ENCODE results near the gene PRKCA. TPM values are rescaled to one million over a fixed set of nuclear protein-coding genes. Genes with fewer than 3 reads are reported as not detected.

Gene PRKCA
- total RNA-seq, 3 donors from 2014 or later: 5.1 to 10.5 (median 6.6) TPM

DNA sequence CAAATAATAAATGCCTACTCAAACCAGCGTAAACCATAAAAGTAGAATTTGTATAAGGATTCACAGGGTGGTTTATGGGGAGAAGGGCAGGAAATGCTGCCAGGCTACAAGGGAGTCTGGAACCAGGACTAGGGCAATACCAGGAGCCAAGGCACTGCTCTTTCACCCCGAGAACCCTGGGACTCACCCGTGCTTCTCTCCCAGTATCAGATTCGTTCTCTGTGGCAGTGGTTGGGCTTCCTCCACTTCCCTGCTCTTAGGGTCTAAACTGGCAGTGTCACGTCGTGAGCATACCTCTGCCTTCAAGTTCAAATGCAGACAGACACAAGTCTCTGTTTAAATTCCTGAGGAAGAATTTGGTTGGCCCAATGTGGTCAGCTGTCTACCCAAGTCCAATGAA is 49.3 kb downstream of the PRKCA start:
- no peak for TF ChIP-seq POLR2AphosphoS5 (IDR thresholded peaks at IDR 0.05)
- TF ChIP-seq, protein P1, sequence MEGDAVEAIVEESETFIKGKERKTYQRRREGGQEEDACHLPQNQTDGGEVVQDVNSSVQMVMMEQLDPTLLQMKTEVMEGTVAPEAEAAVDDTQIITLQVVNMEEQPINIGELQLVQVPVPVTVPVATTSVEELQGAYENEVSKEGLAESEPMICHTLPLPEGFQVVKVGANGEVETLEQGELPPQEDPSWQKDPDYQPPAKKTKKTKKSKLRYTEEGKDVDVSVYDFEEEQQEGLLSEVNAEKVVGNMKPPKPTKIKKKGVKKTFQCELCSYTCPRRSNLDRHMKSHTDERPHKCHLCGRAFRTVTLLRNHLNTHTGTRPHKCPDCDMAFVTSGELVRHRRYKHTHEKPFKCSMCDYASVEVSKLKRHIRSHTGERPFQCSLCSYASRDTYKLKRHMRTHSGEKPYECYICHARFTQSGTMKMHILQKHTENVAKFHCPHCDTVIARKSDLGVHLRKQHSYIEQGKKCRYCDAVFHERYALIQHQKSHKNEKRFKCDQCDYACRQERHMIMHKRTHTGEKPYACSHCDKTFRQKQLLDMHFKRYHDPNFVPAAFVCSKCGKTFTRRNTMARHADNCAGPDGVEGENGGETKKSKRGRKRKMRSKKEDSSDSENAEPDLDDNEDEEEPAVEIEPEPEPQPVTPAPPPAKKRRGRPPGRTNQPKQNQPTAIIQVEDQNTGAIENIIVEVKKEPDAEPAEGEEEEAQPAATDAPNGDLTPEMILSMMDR (IDR thresholded peaks at IDR 0.05): no peak
- TF ChIP-seq POLR2A (IDR thresholded peaks at IDR 0.05): no peak
- Histone ChIP-seq H3K27ac (no peak overlapping the region), H3K27me3 (no peaks in the 10 kb centered on the region), H3K4me3 (no peak overlapping the region), H3K4me1 (no peaks in the 10 kb centered on the region), H3K9me3 (no peaks in the 10 kb centered on the region), H3K36me3 (no peaks in the 10 kb centered on the region)
- intact Hi-C loops (cut with DNase I; ENCODE audit: low total_unique reads): no loop called here
- DNase-seq (ENCODE audit: low spot score in 2 of 2): no peak

DNA sequence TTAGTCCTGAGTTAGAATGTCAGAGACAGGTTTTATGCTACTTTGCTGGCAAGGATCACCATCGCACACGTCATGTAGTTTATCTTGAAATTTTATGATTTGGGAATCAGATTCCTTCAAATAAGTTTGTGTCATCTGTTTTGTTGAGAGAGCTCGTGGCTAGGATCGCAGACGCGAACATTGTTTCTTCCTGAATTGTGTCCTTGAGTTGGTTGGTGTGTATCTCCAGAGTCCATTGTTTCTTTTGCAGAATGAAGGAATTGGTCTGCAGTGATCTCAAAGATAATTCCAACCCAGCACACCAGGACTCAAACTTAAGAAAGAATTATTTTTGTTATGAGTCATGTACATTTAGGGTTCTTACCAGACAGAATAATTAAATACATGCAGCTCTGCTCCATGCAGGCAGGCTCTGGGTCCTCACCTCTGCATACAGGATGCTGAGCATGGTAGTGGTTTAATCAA is 51.6 kb downstream of the PRKCA start:
- Histone ChIP-seq H3K4me3 (no peak overlapping the region), H3K36me3 (no peaks in the 10 kb centered on the region), H3K27me3 (no peaks in the 10 kb centered on the region), H3K27ac (no peak overlapping the region), H3K4me1 (no peaks in the 10 kb centered on the region), H3K9me3 (no peaks in the 10 kb centered on the region)
- intact Hi-C loops (cut with DNase I; ENCODE audit: low total_unique reads): no loop called here
- TF ChIP-seq POLR2AphosphoS5 (IDR thresholded peaks at IDR 0.05) (no peak), POLR2A (IDR thresholded peaks at IDR 0.05) (no peak)
- TF ChIP-seq, protein P1 (IDR thresholded peaks at IDR 0.05): no peak
- DNase-seq (ENCODE audit: low spot score in 2 of 2): no peak

DNA sequence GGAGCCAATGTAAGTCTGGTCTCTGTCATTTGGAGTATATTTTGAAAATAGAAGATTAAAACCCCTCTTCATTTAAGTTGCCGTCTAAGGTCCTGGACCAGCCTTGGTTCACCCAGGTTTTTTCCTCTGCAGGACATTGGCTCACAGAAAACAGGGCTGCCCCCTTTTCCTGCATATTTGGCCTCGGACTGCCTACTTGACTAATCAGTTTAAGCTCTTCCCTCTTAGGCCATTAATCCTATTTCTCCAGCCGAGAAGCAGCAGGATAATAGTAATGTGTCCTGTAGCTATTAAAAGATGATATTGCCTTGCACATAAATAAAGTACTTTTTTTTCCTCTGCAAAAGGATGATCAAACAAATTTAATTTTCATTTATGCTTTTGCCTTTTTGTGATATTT is 52.1 kb downstream of the PRKCA start:
- no peak overlapping the region for H3K27ac ChIP-seq

DNA sequence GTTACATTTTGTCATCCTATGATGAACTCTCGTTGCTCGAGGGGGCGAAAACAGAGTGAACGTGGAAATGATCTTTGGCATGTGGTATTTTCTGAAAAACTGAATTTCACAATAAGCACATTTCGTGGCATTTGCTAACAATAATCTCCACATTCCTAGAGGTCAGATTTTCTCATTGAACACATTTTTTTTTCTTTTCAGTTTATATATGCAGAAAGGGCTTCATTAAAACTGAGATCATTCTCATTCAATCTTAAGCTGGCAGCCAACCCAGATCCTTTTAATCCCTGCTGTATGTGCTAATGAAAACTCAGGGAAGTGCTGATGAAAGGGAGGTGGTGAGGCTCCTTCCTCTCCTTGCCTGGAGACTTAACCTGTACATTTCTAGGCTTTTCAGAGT is 52.6 kb downstream of the PRKCA start:
- intact Hi-C loops (cut with DNase I; ENCODE audit: low total_unique reads): no loop called here

More for the DNA sequence above, 52.1 kb downstream of the PRKCA start:
- Histone ChIP-seq H3K27me3 (no peaks in the 10 kb centered on the region), H3K9me3 (no peaks in the 10 kb centered on the region), H3K36me3 (no peaks in the 10 kb centered on the region), H3K4me1 (no peaks in the 10 kb centered on the region), H3K4me3 (no peak overlapping the region)
- intact Hi-C loops (cut with DNase I; ENCODE audit: low total_unique reads): no loop called here
- TF ChIP-seq POLR2AphosphoS5 (IDR thresholded peaks at IDR 0.05): no peak
- TF ChIP-seq, protein P1 (IDR thresholded peaks at IDR 0.05): no peak
- no peak for TF ChIP-seq POLR2A (IDR thresholded peaks at IDR 0.05)
- no peak for DNase-seq (ENCODE audit: low spot score in 2 of 2)

DNA sequence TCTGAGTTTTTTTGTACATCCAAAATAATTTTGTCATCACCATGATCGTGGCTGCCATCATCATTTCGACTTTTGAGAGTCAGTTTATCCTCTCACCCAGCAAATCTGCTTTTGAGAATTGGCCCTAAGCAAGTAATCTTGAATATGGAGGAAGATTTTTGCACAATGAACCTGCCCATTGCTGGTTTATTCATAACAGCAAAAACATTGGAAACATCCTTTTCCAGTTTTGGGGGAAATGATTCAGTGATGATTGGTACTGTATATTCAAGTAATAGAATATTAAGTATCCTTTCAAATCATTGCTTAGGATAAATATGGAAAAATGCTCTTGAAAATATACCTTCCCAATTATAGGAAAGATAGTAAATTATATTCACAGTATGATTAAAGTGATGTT is 53.1 kb downstream of the PRKCA start:
- H3K27ac ChIP-seq: no peak overlapping the region
- no peak for DNase-seq (ENCODE audit: low spot score in 2 of 2)
- intact Hi-C loops (cut with DNase I; ENCODE audit: low total_unique reads): no loop called here
- H3K27me3 ChIP-seq: no peaks in the 10 kb centered on the region
- H3K4me1 ChIP-seq: no peaks in the 10 kb centered on the region
- no peak overlapping the region for H3K4me3 ChIP-seq
- no peak for TF ChIP-seq POLR2A (IDR thresholded peaks at IDR 0.05)
- TF ChIP-seq, protein P1 (IDR thresholded peaks at IDR 0.05): no peak
- TF ChIP-seq POLR2AphosphoS5 (IDR thresholded peaks at IDR 0.05): no peak
- H3K36me3 ChIP-seq: no peaks in the 10 kb centered on the region
- no peaks in the 10 kb centered on the region for H3K9me3 ChIP-seq

More for the DNA sequence above, 52.6 kb downstream of the PRKCA start:
- no peak overlapping the region for H3K27ac ChIP-seq
- no peak overlapping the region for H3K4me3 ChIP-seq
- no peaks in the 10 kb centered on the region for H3K36me3 ChIP-seq
- no peaks in the 10 kb centered on the region for H3K27me3 ChIP-seq
- H3K9me3 ChIP-seq: no peaks in the 10 kb centered on the region
- no peak for DNase-seq (ENCODE audit: low spot score in 2 of 2)
- no peaks in the 10 kb centered on the region for H3K4me1 ChIP-seq
- TF ChIP-seq POLR2AphosphoS5 (IDR thresholded peaks at IDR 0.05) (no peak), POLR2A (IDR thresholded peaks at IDR 0.05) (no peak)
- TF ChIP-seq, protein P1 (IDR thresholded peaks at IDR 0.05): no peak
